H9 (cell line): ENCODE measurements around the gene ABCC12. TPM values are rescaled to one million over a fixed set of nuclear protein-coding genes. Genes with fewer than 3 reads are reported as not detected.

Experiments used
- DNase-seq: peaks from one replicate; pipeline ENCODE4 v3.0.0-alpha.2; 2017
- H2AFZ ChIP-seq: one replicate; pipeline ENCODE4 v1.6.1; 2013; ENCODE audit warnings: mild to moderate bottlenecking, low read length, control low read depth, moderate library complexity
- H2AK5ac ChIP-seq: 2 replicates; pipeline ENCODE4 v1.6.1; 2013; ENCODE audit warnings: low read length, control low read depth, mixed read lengths; ENCODE audit not compliant: insufficient read length
- H2BK120ac ChIP-seq: one replicate; pipeline ENCODE4 v1.6.1; 2013; ENCODE audit warnings: low read depth, mild to moderate bottlenecking, low read length, control low read depth, inconsistent platforms; ENCODE audit not compliant: poor library complexity, severe bottlenecking
- H2BK12ac ChIP-seq: 2 replicates; pipeline ENCODE4 v1.6.1; 2013; ENCODE audit warnings: low read length, control low read depth, mixed read lengths, low read depth; ENCODE audit not compliant: insufficient read length
- H2BK15ac ChIP-seq: 2 replicates; pipeline ENCODE4 v1.6.1; 2013; ENCODE audit warnings: low read depth, low read length, control low read depth
- H2BK20ac ChIP-seq: one replicate; pipeline ENCODE4 v1.6.1; 2013; ENCODE audit warnings: low read depth, mild to moderate bottlenecking, low read length, control low read depth, inconsistent platforms; ENCODE audit not compliant: poor library complexity, severe bottlenecking
- H2BK5ac ChIP-seq: 2 replicates; pipeline ENCODE4 v1.6.1; 2013; ENCODE audit warnings: low read length, control low read depth, mixed read lengths; ENCODE audit not compliant: insufficient read length
- H3K14ac ChIP-seq: 2 replicates; pipeline ENCODE4 v1.6.1; 2013; ENCODE audit warnings: low read length, control low read depth; ENCODE audit not compliant: insufficient read depth
- H3K18ac ChIP-seq: 2 replicates; pipeline ENCODE4 v1.6.1; 2013; ENCODE audit warnings: low read depth, mild to moderate bottlenecking, mixed read lengths, low read length, control low read depth; ENCODE audit not compliant: insufficient read length
- H3K23ac ChIP-seq: 2 replicates; pipeline ENCODE4 v1.6.1; 2013; ENCODE audit warnings: low read length, control low read depth, mixed read lengths, low read depth; ENCODE audit not compliant: insufficient read length
- H3K23me2 ChIP-seq: 2 replicates; pipeline ENCODE4 v1.6.1; 2013; ENCODE audit warnings: low read depth, mild to moderate bottlenecking, mixed read lengths, low read length, control low read depth; ENCODE audit not compliant: insufficient read length, poor library complexity, severe bottlenecking
- H3K27ac ChIP-seq: 2 replicates; pipeline ENCODE4 v1.5.1; 2013; ENCODE audit warnings: low read length, control low read depth, mixed read lengths, low read depth; ENCODE audit not compliant: insufficient read length
- H3K27me3 ChIP-seq: 2 replicates; pipeline ENCODE4 v1.6.1; 2013; ENCODE audit warnings: low read length, control low read depth, inconsistent platforms; ENCODE audit not compliant: insufficient read depth
- H3K4ac ChIP-seq: 2 replicates; pipeline ENCODE4 v1.6.1; 2013; ENCODE audit warnings: low read depth, mild to moderate bottlenecking, control low read depth, inconsistent platforms, low read length, moderate library complexity
- H3K4me1 ChIP-seq: 2 replicates; pipeline ENCODE4 v1.6.1; 2013; ENCODE audit warnings: low read length, control low read depth, inconsistent platforms; ENCODE audit not compliant: insufficient read depth
- H3K4me2 ChIP-seq: 2 replicates; pipeline ENCODE4 v1.6.1; 2013; ENCODE audit warnings: low read length, control low read depth, mixed read lengths; ENCODE audit not compliant: insufficient read length, insufficient read depth
- H3K56ac ChIP-seq: 2 replicates; pipeline ENCODE4 v1.6.1; 2013; ENCODE audit warnings: low read depth, mild to moderate bottlenecking, mixed read lengths, low read length, control low read depth; ENCODE audit not compliant: insufficient read length
- H3K79me1 ChIP-seq: 2 replicates; pipeline ENCODE4 v1.6.1; 2013; ENCODE audit warnings: low read depth, mild to moderate bottlenecking, moderate library complexity, low read length, control low read depth, inconsistent platforms; ENCODE audit not compliant: insufficient read depth, poor library complexity, severe bottlenecking
- H3K79me2 ChIP-seq: 2 replicates; pipeline ENCODE4 v1.6.1; 2013; ENCODE audit warnings: low read length, control low read depth, inconsistent platforms; ENCODE audit not compliant: insufficient read depth
- H3K9ac ChIP-seq: 2 replicates; pipeline ENCODE4 v1.6.1; 2013; ENCODE audit warnings: low read length, control low read depth, mixed read lengths; ENCODE audit not compliant: insufficient read length; ENCODE audit errors: extremely low read depth
- H3K9me3 ChIP-seq: one replicate; pipeline ENCODE4 v1.6.1; 2013; ENCODE audit warnings: low read depth, low read length, inconsistent platforms; ENCODE audit not compliant: control insufficient read depth
- H3T11ph ChIP-seq: one replicate; pipeline ENCODE4 v1.6.1; 2013; ENCODE audit warnings: mild to moderate bottlenecking, low read length, control low read depth, inconsistent platforms
- H4K20me1 ChIP-seq: one replicate; pipeline ENCODE4 v1.6.1; 2013; ENCODE audit not compliant: control insufficient read depth, insufficient read length, insufficient read depth
- H4K5ac ChIP-seq: 2 replicates; pipeline ENCODE4 v1.6.1; 2013; ENCODE audit warnings: low read depth, mild to moderate bottlenecking, mixed read lengths, low read length, control low read depth; ENCODE audit not compliant: insufficient read length
- H4K8ac ChIP-seq: replicated peaks from 2 replicates; pipeline ENCODE4 v1.6.1; 2013; ENCODE audit warnings: low read length, control low read depth, mixed read lengths, low read depth; ENCODE audit not compliant: insufficient read length
- H4K91ac ChIP-seq: 2 replicates; pipeline ENCODE4 v1.6.1; 2013; ENCODE audit warnings: low read depth, mild to moderate bottlenecking, moderate library complexity, mixed read lengths, low read length, control low read depth; ENCODE audit not compliant: insufficient read length
- H3K27ac Mint-ChIP-seq, 3 experiments: 2 replicates in 2 of 3; 3 replicates in 1 of 3; pipeline ENCODE4 v1.8.0; 2020 to 2021; ENCODE audit warnings: mixed read lengths in 3 of 3, mild to moderate bottlenecking in 1 of 3, moderate library complexity in 1 of 3
- H3K27me3 Mint-ChIP-seq: 2 replicates; pipeline ENCODE4 v1.8.0; 2021; ENCODE audit warnings: low read depth, mild to moderate bottlenecking, moderate library complexity, mixed read lengths
- H3K36me3 Mint-ChIP-seq, 3 experiments: 2 replicates in 2 of 3; 3 replicates in 1 of 3; pipeline ENCODE4 v1.8.0; 2020 to 2021; ENCODE audit warnings: low read depth in 3 of 3, mixed read lengths in 3 of 3; ENCODE audit not compliant: insufficient read depth in 1 of 3
- H3K4me1 Mint-ChIP-seq, 2 experiments: 2 replicates each; pipeline ENCODE4 v1.8.0; 2020; ENCODE audit warnings: mixed read lengths in 2 of 2
- H3K4me3 Mint-ChIP-seq, 2 experiments: 2 replicates in 1 of 2; 3 replicates in 1 of 2; pipeline ENCODE4 v1.8.0; 2020 to 2021; ENCODE audit warnings: mild to moderate bottlenecking in 2 of 2, mixed read lengths in 2 of 2, moderate library complexity in 1 of 2
- H3K9me3 Mint-ChIP-seq, 2 experiments: 2 replicates in 1 of 2; 3 replicates in 1 of 2; pipeline ENCODE4 v1.8.0; 2020; ENCODE audit warnings: mild to moderate bottlenecking in 2 of 2, mixed read lengths in 2 of 2, moderate library complexity in 1 of 2
- WGBS: extraction: QIAGEN DNeasy Blood & Tissue Kit; methylation state at CpG from one replicate; pipeline ENCODE4 v1.1.7; 2013; ENCODE audit warnings: missing lambda C conversion rate, low lambda C conversion rate, mixed read lengths; ENCODE audit not compliant: insufficient read length; ENCODE audit errors: extremely low coverage; 5-methylcytosine and 5-hydroxymethylcytosine counted together
- total RNA-seq: library from RNA; stranded (reverse); gene quantifications from 2 replicates; pipeline ENCODE4 v1.2.1, GENCODE V29; 2021
- TF ChIP-seq, protein P1 (sequence below): fragments of 200-600 bp; sonication (generic); conservative IDR thresholded peaks from 3 replicates; pipeline ENCODE4 v1.8.0; 2021; ENCODE audit warnings: antibody characterized with exemption, mild to moderate bottlenecking

Gene ABCC12
- total RNA-seq, 1 experiment from 2014 or later, result 0.09 TPM

DNA sequence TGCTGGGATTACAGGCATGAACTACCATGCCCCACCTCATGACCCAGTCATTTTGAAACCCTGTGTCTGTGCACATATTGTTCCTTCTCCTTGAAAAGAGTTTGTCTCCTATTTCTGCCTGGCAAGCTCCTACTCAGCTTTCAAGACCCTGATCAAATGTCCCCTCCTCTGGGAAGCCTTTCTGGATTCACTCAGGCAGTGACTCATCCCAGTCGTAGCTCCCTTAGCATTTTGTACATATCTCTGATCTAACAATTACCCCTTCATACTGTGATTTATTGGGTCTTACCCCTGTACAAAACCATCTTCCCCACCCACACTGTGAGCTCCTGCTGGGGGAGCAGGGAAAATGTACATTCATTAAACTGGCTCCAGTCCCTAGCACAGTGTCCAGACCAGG, 18.1 kb upstream of the ABCC12 start:
- H3T11ph ChIP-seq, result no peak overlapping the region
- H3K23ac ChIP-seq, result no peak overlapping the region
- Mint-ChIP-seq H3K27me3 (no peaks in the 10 kb centered on the region), H3K36me3 (no peaks in the 10 kb centered on the region), H3K4me3 (no peak overlapping the region), H3K27ac (no peak overlapping the region), H3K4me1 (no peaks in the 10 kb centered on the region; a peak in 1 of 4 replicates), H3K9me3 (no peaks in the 10 kb centered on the region)
- no peaks in the 10 kb centered on the region for H3K4me1 ChIP-seq
- H2BK12ac ChIP-seq, result no peak overlapping the region
- no peak overlapping the region for H3K18ac ChIP-seq
- no peak overlapping the region for H2BK15ac ChIP-seq
- H3K27me3 ChIP-seq, result no peaks in the 10 kb centered on the region
- TF ChIP-seq, protein P1, sequence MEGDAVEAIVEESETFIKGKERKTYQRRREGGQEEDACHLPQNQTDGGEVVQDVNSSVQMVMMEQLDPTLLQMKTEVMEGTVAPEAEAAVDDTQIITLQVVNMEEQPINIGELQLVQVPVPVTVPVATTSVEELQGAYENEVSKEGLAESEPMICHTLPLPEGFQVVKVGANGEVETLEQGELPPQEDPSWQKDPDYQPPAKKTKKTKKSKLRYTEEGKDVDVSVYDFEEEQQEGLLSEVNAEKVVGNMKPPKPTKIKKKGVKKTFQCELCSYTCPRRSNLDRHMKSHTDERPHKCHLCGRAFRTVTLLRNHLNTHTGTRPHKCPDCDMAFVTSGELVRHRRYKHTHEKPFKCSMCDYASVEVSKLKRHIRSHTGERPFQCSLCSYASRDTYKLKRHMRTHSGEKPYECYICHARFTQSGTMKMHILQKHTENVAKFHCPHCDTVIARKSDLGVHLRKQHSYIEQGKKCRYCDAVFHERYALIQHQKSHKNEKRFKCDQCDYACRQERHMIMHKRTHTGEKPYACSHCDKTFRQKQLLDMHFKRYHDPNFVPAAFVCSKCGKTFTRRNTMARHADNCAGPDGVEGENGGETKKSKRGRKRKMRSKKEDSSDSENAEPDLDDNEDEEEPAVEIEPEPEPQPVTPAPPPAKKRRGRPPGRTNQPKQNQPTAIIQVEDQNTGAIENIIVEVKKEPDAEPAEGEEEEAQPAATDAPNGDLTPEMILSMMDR, result no peak
- H3K56ac ChIP-seq, result no peak overlapping the region
- H4K91ac ChIP-seq, result no peak overlapping the region
- DNase-seq, result no peak
- no peak overlapping the region for H2AK5ac ChIP-seq
- no peaks in the 10 kb centered on the region for H3K9me3 ChIP-seq
- H4K8ac ChIP-seq, result no peak overlapping the region
- no peaks in the 10 kb centered on the region for H3K79me1 ChIP-seq
- H3K14ac ChIP-seq, result no peak overlapping the region
- no peaks in the 10 kb centered on the region for H3K79me2 ChIP-seq
- H3K23me2 ChIP-seq, result no peaks in the 10 kb centered on the region
- no CpG with 5 or more reads among the region's 1 CpG for WGBS
- H2BK120ac ChIP-seq, result no peak overlapping the region
- no peak overlapping the region for H3K27ac ChIP-seq
- H4K5ac ChIP-seq, result no peak overlapping the region
- H2AFZ ChIP-seq, result no peak overlapping the region
- no peak overlapping the region for H2BK20ac ChIP-seq
- no peak overlapping the region for H3K4ac ChIP-seq
- no peaks in the 10 kb centered on the region for H4K20me1 ChIP-seq
- H3K4me2 ChIP-seq, result no peak overlapping the region
- H3K9ac ChIP-seq, result no peak overlapping the region
- H2BK5ac ChIP-seq, result no peak overlapping the region
